MM.1S (cell line): ENCODE measurements around the gene PCP4.

Source experiments
- CTCF ChIP-seq: fragments of 300-600 bp; sonication (generic); IDR thresholded peaks from 2 replicates; pipeline ENCODE4 v1.5.1; 2016; ENCODE audit warnings: antibody characterized with exemption, low read length, mixed read lengths
- EZH2phosphoT487 ChIP-seq: fragments of 300-600 bp; sonication (generic); IDR thresholded peaks from 2 replicates; pipeline ENCODE4 v1.6.1; 2018; ENCODE audit warnings: antibody characterized with exemption, low read length

DNA sequence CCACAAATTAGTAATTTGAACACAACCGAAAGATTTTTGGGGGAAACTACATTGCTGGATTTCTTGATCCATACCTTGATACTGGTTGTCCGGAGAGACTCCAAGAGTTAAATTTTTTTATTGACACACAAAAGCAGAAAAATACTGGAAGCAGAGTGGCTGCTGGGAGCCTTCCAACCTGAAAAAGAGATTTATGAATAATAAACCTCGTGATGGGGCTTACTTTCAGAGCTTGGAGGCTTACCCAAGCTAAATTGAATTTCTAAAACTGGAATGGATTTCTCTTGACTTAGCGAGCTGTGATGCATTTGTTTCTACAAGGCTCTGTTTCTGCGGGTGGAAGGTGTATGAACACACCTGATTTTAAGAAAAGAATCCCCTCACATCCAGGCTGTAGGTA is 35.7 kb downstream of the PCP4 start:
- no peak for TF ChIP-seq CTCF
- TF ChIP-seq EZH2phosphoT487: no peak
